Activated CD4-positive, alpha-beta T cell treated with anti-CD3 and anti-CD28 coated beads, Interleukin-2, amount 50 U/mL, for 48 hours (primary cell): ENCODE data around the gene LRRC43.
"Not testable (repeated sequence)": the region's sequence is repeated elsewhere in the genome, so short reads cannot be mapped to it uniquely, and the experiment has no call there.

Experiments
- DNase-seq, 2 experiments: peaks; one replicate each; pipeline ENCODE4 v3.0.0-alpha.2; 2020

The LRRC43 gene

DNA sequence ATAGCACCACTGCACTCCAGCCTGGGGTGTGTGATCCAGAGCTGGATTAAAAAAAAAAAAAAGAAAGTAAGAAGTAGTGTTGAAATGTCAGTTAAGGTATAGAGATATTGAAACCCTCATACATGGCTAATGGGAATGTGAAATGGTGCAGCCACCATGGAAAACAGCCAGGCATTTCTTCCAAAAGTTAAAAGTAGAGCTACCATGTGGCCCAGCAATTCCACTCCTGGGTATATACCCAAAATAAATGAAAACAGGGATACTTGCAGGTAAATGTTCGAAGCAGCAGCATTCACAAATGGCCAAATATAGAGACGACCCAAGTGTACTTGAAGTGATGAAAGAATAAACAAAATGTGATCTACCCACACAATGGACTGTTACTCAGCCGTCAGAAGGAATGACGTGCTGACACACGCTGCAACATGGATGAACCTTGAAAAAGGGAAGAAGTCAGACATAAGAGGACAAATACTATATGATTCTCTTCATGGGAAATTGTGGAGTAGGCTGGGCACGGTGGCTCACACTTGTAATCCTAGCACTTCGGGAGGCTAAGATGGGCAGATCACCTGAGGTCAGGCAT, 24.1 kb upstream of the LRRC43 start:
- DNase-seq = no peak

DNA sequence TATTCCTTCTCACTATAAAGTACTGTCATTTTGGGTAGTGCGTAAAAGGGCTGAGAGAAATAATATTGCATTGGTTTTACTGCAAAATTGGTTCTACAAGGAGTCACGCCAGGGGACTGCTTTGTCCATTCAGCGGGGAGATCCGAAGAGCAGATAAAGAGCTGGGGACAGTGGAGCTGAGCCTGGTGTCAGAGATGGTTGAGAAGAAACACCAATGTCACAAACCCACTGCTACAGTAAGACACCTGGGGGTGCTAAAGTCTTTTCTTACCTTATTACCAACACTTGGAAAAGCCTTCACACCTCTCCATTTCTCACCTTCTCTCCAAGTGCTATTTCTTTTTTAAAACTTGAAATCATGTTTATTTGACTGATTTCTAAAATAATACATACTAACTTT, 23.0 kb upstream of the LRRC43 start:
- DNase-seq = no peak

DNA sequence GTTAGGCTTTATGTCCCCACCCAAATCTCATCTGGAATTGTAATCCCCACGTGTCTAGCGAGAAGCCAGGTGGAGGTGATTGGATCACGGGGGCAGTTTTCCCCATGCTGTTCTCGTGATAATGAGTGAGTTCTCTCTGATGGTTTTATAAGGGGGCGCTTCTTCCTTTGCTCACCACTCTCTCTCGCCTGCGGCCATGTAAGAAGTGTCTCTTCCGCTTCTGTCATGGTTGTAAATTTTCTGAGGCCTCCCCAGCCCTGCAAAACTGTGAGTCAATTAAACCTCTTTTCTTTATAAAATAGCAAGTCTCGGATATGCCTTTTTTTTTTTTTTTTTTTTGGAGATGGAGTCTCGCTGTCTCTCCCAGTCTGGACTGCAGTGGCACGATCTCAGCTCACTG, 22.2 kb upstream of the LRRC43 start:
- no peak for DNase-seq

DNA sequence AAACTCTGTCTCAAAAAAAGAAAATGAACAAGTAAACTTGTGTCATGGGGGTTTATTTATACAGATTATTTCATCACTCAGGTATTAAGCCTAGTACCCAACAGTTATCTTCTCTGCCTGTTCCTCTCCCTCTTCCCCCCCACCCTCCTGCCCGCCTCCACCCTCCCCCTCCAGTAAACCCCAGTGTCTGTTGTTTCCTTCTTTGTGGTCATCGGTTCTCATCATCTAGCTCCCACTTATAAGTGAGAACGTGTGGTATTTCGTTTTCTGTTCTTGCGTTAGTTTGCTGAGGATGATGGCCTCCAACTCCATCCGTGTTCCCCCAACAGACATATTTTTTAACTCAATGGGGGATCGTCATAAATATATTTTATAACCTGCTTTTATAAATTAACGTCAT, 21.2 kb upstream of the LRRC43 start:
- DNase-seq = no peak

DNA sequence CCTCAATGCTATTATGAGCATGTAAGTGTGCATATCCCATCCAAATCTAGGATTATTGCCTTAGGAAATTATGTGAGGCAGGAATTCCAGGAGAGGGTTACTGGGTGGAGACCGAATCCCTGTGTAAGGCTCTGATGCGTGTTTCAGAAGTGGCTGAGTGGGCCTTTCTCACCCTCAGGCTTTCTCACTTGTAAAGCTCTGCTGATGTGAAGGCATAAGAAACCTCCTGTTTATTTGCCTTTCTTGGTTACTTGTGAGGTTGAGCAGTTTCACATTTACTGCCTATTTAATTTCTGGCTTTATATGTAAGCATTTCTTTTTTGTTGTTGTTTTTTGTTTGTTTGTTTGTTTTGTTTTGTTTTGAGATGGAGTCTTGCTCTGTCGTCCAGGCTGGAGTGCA, 19.9 kb upstream of the LRRC43 start:
- DNase-seq = no peak

DNA sequence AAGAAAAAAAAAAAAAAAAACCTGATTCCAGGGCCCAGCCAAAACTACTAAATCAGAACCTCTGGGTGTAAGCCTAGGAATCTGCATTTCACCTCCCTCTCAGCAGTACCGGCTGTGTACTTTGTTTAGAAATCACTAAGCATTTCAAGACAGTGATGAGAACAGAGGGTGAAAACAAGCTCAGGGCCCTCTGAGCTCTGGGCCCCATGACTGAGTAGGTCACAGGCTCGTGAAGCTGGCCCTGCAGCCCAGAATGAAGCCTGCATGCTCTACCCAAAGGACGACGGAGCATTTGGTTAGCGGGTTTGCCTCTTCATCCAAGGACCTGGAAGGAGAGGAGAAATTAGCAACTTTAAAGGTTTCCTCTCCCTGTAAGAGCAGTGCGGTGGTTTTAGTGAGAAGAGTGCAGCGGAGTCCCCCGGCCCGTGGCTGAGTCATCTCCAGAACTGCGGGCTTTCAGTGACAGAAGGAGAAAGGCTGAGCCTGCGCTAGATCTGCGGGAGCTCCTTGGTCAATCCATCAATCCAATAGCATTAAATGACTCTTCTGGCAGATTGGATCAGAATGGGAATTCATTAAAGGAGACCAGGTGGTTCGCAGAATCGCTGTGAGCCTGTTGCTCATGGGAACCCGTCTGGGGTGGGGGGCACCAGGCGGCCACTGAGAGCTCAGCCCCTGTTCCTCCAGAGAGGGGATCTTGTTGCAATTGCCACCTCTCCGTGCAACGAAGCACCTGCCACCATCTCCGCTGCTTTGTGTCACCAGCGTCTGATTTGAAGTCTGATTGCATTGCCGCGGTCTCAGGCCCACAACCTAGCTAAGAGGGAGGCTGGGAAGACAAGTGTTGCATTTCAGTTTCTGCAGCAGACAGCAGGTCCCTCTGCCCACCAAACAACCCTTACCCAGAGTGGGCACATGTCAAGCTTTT, 16.2 kb upstream of the LRRC43 start:
- peak; percentile 67 to 79 for DNase-seq

DNA sequence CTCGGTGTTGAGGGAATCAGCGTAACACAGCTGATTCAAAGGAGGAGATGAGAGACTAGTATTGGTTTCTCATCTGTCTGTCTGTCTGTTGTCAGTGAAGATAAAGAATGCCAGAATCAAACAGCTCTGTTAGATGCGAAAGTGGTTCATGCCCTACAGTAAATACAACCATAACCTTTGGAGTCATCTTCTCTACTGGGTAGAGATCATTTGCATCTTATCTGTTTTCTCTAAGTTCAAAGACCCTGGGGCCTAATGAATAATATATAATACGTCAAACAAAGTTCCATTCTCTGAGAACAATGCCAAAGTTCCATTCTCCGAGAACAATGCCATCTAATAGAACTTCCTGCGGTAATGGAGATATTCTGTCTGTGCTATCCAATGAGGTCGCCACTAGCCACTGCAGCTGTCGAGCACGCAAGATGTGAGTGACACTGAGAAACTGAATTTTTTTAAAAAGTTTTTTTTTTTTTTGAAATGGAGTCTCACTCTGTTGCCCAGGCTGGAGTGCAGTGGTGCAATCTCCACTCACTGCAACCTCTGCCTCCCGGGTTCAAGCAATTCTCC, 15.5 kb upstream of the LRRC43 start:
- no peak for DNase-seq

DNA sequence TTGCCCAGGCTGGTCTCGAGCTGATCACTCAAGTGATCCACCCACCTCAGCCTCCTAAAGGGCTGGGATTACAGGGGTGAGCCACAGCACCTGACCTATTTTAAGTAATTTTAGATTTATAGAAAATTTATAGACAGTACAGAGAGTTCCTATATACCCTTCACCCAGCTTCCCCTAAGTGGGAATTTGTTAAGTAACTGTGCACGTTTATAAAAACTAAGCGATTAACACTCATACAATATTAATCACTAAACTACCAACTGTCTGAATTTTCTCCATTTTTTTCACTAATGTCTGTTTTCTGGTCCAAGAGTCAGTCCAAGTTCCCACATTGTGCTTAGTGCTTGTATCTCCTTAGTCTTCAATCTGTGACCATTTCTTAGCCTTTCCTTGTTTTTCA, 14.4 kb upstream of the LRRC43 start:
- DNase-seq = no peak

DNA sequence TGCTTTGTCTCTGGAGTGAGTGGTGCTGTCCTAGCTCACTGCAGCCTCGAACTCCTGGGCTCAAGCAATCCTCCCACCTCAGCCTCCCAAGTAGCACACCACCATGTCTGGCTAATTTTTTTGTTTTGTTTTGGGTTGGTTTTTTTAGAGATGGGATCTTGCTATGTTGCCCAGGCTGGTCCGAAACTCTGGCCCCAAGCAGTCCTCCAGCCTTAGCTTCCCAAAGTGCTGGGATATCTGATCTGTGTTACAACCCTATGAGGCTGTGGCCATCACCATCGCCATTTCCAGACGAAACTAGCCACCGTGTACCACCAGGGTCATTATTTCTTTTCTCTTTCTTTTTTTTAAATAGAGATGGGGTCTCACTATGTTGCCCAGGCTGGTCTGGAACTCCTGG, 11.5 kb upstream of the LRRC43 start:
- DNase-seq = no peak

DNA sequence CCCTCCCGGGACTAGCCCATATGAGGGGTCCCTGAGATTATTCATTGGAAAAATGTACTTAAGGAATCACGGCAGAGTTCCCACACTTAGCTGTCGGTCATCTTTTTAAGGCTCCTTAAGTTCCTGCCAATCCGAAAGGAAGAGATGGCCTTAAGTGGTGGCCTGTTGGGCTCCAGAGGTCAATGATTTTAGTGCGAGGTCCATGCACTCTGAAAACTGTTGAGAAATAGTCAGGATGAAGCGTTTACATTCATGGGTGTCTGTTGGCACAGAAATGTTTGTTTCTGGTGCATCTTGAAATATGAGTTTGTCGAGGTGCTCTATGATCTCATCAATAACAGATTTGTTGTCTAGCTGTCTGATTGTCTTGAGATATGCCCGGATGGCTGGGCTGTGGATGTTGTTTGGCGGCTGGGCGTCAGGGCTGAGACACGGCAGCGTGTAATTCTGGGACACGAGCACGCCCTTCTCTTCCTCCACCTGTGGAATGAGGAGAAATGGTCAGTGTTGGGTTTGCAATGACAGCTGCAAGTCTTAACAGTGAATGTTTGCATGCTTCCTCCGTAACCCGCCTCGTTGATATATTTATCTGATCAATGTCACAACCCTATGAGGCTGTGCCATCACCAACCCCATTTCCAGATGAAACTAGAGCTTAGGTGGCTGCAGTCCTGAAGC, 10.5 kb upstream of the LRRC43 start:
- no peak for DNase-seq

DNA sequence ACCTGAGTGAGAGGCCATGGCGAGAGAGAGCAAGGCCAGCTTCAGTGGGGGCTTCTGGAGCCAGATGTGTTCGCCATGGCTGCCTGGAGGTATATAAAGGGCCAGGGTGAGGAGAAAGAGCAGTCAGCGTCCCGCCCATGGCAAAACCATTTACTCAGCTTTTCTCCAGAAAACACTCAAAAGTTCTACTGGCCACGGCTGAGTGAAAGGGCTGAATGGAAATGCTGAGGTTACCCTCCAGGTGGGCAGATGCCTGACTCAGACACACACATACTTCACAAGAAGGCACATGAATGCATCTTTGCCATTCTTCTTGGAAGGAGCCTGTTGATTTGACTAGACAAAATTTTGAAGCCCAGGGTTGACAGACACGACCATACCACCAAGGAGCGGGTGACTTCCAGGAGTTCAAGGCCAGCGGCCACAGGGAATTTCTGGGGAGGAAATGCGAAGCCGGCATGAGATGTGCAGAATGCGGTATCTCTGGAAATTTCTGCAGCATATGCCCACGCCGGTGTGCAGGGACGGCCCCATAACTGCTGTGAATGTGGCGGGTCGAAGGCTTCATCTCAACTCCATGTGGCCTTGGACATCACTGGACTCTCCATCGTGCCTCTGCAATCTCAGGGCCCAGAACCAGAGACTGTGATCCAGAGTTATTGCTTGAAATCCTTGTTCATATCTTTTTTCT, 8.6 kb upstream of the LRRC43 start, which contains the start of gene IL31:
IL31 (minus strand) TSS at position 67 of the 691 bp plus-strand sequence; CDS start at position 18, 49 bp downstream.
- DNase-seq = peak; percentile 17 to 41

DNA sequence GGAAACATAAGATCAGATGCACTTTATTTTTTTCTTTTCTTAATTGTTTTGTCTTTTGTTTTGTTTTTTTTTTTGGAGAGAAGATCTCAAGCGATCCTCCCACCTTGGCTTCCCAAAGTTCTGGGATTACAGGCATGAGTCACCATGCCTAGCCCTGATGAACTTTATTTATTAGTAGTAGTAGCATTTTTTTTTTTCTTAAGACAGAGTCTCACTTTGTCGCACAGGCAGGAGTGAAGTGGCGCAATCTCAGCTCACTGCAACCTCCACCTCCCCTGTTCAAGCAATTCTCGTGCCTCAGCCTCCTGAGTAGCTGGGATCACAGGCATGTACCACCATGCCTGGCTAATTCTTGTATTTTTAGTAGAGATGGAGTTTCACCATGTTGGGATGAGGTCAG, 6.5 kb upstream of the LRRC43 start:
- not testable (repeated sequence) for DNase-seq

DNA sequence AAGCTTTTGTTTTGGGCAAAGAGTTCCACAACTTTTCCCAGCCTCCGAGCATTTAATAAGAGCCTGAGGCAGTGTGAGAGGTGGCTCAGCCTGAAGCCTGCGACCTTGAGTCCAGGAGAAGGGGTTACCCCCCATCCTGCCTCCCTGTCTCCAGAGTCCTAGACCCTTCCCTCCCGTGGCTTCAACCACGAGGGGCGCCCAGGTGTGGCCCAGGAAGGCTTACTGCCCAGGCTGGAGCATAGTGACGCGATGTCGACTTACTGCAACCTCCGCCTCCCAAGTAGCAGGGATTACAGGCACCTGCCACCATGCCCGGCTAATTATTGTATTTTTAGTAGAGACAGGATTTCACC, 641 bp downstream of the LRRC43 start:
- no peak for DNase-seq

DNA sequence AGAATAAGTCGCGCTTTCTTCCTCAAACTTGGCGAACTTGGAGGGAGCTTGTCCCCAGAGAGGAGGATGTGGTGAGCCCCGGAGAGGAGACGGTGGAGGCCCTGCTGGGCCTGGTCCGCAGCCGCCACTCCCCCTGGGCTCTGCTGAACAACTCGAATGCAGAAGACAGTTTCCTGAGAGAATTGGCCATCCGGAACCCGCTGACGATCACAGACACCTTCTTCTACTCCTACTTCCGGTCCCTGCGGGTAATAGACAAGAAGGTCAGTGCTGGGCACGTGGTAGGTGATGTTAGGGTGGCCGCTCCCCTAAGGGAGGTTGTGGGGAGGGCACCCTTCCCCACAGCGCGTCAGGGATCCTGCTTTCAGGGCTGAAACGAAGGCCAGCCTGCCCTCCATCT, 1.6 kb downstream of the LRRC43 start:
- no peak for DNase-seq

DNA sequence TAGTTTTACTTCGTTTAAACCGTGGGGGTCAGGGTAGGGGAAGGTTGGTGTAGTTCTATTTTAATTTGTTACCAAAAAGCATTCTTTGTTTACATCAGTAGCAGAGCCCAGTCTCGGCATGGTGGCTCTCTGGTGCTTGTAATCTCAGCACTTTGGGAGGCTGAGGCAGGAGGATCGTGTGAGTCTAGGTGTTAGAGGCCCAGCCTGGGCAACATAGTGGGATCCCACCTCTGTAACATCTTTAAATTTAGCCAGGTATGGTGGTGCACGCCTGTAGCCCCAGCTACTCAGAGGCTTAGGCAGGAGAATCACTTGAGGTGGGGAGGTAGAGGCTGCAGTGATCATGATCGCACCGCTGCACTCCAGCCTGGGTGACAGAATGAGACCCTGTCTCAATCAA, 2.2 kb downstream of the LRRC43 start:
- DNase-seq = no peak

DNA sequence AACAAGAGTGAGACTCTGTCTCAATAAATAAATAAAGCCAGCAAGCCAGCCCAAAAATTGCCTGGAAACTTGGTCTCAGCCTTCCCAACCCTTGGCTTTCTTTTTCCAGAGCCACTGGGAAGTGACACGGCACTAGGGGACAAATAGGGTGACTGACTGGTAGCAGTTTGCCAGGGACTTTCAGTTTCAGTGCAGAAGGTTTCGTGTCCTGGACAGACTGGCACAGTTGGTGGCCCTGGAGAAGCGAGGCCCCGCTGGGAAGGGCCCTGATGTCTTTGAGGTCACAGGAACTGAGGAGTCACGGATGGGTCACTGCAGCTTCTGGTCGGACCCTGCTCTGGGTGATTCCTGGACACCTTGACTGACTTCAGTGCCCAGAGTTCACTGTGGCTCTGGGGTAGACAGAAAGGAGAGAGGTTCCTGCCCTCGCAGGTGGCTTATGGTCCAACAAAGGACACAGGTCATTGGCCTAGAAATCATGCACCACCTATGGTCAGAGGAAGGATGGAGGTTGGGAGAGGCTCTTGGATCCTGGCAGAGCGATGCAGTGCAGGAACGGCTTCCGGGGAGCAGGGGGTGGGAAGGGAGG, 2.7 kb downstream of the LRRC43 start:
- DNase-seq = no peak

DNA sequence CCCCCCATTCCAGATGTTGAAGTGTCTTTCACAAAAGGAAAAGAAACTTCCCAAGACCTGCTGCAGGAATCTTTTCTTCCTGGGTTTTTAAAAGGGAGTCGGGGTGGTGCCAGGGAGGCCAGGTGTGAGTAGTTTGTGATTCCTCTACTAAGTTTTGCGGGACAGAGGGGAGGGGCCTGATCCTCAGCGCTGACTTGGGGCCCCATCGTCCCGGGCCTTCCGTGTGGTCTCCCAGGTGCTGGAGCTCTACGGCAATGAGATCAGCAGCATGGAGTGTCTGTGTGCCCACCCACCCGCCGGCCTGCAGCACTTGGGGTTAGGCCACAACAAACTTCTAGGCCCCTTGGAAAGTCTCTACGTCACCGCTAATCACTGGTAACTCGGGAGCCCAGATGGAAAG, 4.5 kb downstream of the LRRC43 start:
- no peak for DNase-seq

DNA sequence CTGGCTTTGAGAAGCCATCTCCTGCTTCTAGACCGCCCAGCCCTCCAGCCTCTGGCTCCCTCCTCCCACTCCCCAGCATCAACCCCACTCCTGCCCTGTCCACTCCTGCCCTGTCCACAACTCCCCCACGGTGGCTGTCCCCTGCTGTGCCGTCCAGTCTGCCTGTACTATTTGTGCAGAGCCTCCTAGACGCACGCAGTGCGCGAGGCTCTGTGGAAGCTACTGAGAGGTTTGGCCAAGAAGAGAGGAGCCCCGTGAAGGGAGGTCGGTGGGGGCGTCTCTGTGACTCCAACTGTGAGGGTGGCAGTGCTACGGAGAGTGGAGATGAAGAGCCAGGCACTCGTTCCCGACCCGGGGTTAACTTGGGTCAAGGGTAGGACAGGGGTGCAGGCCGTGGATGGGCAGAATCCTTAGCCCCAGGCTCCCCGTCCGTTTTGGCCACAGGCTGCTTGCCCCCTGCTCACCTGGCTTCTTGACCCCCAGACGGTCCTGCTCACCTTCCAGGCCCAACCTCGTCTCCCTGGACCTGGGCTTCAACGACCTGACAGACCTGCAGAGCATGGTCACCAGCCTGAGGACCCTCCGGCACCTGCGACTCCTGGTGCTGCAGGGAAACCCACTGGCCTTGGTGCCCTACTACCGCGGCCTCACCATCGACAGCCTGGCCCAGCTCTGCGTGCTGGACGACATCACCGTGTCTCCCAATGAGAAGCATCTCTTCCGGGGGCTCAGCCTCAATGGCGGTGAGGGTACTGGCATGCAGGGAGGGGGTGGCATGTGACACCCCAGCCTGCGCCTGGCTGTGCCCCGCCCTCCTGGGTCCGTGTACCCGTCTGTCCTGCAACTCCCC, 6.9 kb downstream of the LRRC43 start:
- DNase-seq = no peak

DNA sequence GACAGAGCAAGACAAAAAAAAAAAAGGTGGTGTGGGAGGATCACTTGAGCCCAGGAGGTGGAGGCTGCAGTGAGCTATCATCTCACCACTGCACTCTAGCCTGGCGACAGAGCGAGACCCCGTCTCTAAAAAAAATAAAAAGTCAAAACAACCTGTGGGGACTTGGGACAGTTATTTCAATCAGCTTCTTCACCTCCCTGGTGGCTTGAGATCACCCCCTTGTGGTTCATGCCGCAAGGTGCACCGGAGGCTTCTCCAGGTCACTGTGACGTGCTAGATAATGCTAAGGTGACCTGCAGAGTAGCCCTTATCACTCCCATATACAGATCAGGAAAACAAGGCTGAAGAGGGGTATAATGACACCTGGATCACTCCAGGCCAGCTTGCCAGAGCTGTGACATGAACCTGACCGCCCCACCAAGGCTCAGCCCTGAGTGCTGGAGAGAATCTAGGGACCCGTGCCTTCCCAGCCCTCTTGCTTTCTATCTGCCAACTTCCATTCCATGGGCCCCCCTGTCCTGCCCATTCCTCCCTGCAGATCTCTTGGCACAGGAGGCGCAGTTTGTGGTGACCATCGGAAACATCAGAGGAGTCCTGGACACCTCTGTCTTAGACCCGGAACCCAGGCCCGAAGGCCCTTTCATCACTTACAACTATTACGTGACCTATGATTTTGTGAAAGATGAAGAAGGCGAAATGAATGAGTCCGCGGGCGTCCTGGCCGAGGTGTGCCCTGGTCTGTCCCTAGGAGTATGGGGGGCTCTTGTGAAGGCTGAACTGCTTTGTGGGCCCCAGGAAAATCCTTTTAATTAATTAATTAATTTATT, 8.1 kb downstream of the LRRC43 start:
- peak; percentile 79 to 85 for DNase-seq

DNA sequence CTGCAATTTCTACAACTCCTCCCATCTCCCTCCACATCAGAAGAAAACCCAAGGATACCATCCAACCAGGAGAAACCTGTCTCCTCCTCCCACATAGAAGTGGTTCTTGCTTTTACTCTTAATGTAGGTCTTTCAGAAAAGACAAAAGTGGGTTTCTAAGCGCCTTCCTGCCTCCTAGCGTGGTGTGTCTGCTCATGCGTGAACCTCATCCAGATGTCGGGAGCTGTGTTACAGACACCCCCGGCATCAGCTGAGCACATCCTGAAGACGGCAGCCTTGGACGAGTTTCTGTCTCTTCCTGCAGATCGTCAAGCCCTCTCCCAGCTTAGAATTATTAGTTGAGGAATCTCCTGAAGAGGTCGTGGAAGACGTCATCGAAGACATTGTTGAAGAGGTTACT, 9.5 kb downstream of the LRRC43 start:
- no peak for DNase-seq

DNA sequence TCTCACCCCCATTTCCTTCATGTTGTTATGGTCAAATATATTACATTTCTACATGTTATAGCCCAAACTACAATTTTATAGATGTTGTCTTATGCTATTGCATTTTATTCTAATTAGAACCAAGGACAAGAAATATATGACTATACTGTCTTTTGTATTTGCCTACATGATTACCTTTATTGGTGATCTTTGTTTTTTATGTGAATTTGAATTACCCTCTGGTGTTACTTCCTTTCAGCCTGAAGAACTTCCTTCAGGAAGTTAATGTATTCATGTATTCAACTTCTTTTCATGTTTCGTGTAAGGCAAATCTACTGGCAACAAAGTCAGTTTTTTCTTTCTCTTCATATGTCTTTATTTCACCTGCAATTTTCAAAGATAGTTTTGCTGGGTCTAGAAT, 11.9 kb downstream of the LRRC43 start:
- DNase-seq = no peak
